Renal cortical epithelial cell (primary cell): ENCODE data around the gene PTGR3. TPM values are rescaled to one million over a fixed set of nuclear protein-coding genes. Genes with fewer than 3 reads are reported as not detected.
"Not testable (repeated sequence)": the region's sequence is repeated elsewhere in the genome, so short reads cannot be mapped to it uniquely, and the experiment has no call there.

ENCODE experiments used
- DNase-seq: peaks from one replicate; pipeline ENCODE4 v3.0.0-alpha.2; 2011; ENCODE audit warnings: low read depth
- total RNA-seq: library from RNA; depleted of rRNA; stranded (reverse); fragments of >200 nt; gene quantifications from 2 replicates; pipeline ENCODE4 v1.2.3, GENCODE V29; 2014

PTGR3 gene
- total RNA-seq, 1 donor from 2014 or later, result 14.9 TPM

- no peak for DNase-seq
Observed at GRCh38 chr18:75203416-75204268, 5.3 kb downstream of the PTGR3 start.

GRCh38 chr18:75202696-75203365 is 6.1 kb downstream of the PTGR3 start:
- DNase-seq, result no peak

- DNase-seq, result no peak
Observed at GRCh38 chr18:75201282-75202270, 7.4 kb downstream of the PTGR3 start.

GRCh38 chr18:75200605-75201280 is 8.2 kb downstream of the PTGR3 start:
- DNase-seq, result no peak

- no peak for DNase-seq
Observed at GRCh38 chr18:75200071-75200470, 8.9 kb downstream of the PTGR3 start.

- DNase-seq, result no peak
Observed at GRCh38 chr18:75199327-75199726, 9.6 kb downstream of the PTGR3 start.

- DNase-seq, result no peak
Observed at GRCh38 chr18:75198036-75198435, 10.9 kb downstream of the PTGR3 start.

GRCh38 chr18:75192899-75193298 is 16.0 kb downstream of the PTGR3 start:
- no peak for DNase-seq

GRCh38 chr18:75189696-75190095 is 19.2 kb downstream of the PTGR3 start:
- DNase-seq, result no peak

- not testable (repeated sequence) for DNase-seq
Observed at GRCh38 chr18:75187702-75188101, 21.2 kb downstream of the PTGR3 start.

- DNase-seq, result no peak
Observed at GRCh38 chr18:75185460-75185859, 23.5 kb downstream of the PTGR3 start.

GRCh38 chr18:75183973-75184493 is 24.9 kb downstream of the PTGR3 start:
- no peak for DNase-seq

GRCh38 chr18:75183524-75183923 is 25.4 kb downstream of the PTGR3 start:
- peak; percentile 71 for DNase-seq

GRCh38 chr18:75179819-75180600 is 28.9 kb downstream of the PTGR3 start:
- no peak for DNase-seq

GRCh38 chr18:75178376-75178775 is 30.6 kb downstream of the PTGR3 start:
- DNase-seq, result no peak

- no peak for DNase-seq
Observed at GRCh38 chr18:75176849-75177248, 32.1 kb downstream of the PTGR3 start.

- no peak for DNase-seq
Observed at GRCh38 chr18:75173738-75174137, 35.2 kb downstream of the PTGR3 start.

- no peak for DNase-seq
Observed at GRCh38 chr18:75173125-75173432, 35.9 kb downstream of the PTGR3 start.

GRCh38 chr18:75172299-75173124 is 36.4 kb downstream of the PTGR3 start:
- DNase-seq, result no peak

GRCh38 chr18:75170916-75171315 is 38.0 kb downstream of the PTGR3 start:
- no peak for DNase-seq
